Brain microvascular endothelial cell (primary cell): ENCODE results near the gene CLEC16A.

ENCODE experiments used
- DNase-seq: peaks from one replicate; pipeline ENCODE4 v3.0.0-alpha.2; 2020
- H3K27ac ChIP-seq: fragments of 250-450 bp; sonication (Bioruptor Pico); 2 replicates; pipeline ENCODE4 v1.5.1; 2020; ENCODE audit warnings: mild to moderate bottlenecking, moderate library complexity
- H3K27me3 ChIP-seq: fragments of 250-450 bp; sonication (Bioruptor Pico); replicated peaks from 2 replicates; pipeline ENCODE4 v1.5.1; 2020; ENCODE audit warnings: mild to moderate bottlenecking
- H3K36me3 ChIP-seq: fragments of 250-450 bp; sonication (Bioruptor Pico); replicated peaks from 2 replicates; pipeline ENCODE4 v1.5.1; 2020; ENCODE audit warnings: mild to moderate bottlenecking
- H3K4me3 ChIP-seq: 2 replicates; pipeline ENCODE4 v1.5.1; 2011; ENCODE audit warnings: low read depth, mild to moderate bottlenecking, control low read depth, low read length, moderate library complexity
- CTCF ChIP-seq: IDR thresholded peaks from 2 replicates; pipeline ENCODE4 v1.5.1; 2011; ENCODE audit warnings: low read depth, mild to moderate bottlenecking, moderate library complexity, low read length, control low read depth, inconsistent platforms; ENCODE audit errors: missing control alignments
- in situ Hi-C: cut with HindIII; loops from 2 replicates; pipeline ENCODE4 v1.10.0; 2017; ENCODE audit warnings: low sequenced_read_pairs, low pct_ligation_motif_present

The CLEC16A gene

GRCh38 chr16:10947211-10947787 is 2.9 kb downstream of the CLEC16A start:
- Histone ChIP-seq H3K27ac (no peak overlapping the region), H3K27me3 (no peaks in the 10 kb centered on the region), H3K4me3 (no peak overlapping the region), H3K36me3 (no peaks in the 10 kb centered on the region)
- no peak for DNase-seq
- in situ Hi-C loops, result no loop called here
- TF ChIP-seq CTCF, result no peak

GRCh38 chr16:10949424-10949970 is 5.1 kb downstream of the CLEC16A start:
- no peak overlapping the region for H3K27ac ChIP-seq
- no peak for DNase-seq
- no peak overlapping the region for H3K4me3 ChIP-seq

GRCh38 chr16:10950393-10950792 is 6.0 kb downstream of the CLEC16A start:
- DNase-seq, result no peak
- TF ChIP-seq CTCF, result no peak
- in situ Hi-C loops, result loop anchor here (25.0 kb wide), 1 partner anchor 412 kb away; no protein-coding TSS in a partner anchor
- Histone ChIP-seq H3K27me3 (no peaks in the 10 kb centered on the region), H3K27ac (no peak overlapping the region), H3K4me3 (no peak overlapping the region), H3K36me3 (no peaks in the 10 kb centered on the region)

More at GRCh38 chr16:10949424-10949970, 5.1 kb downstream of the CLEC16A start:
- Histone ChIP-seq H3K27me3 (no peaks in the 10 kb centered on the region), H3K36me3 (no peaks in the 10 kb centered on the region)
- peak; percentile 16 for TF ChIP-seq CTCF
- in situ Hi-C loops, result no loop called here

GRCh38 chr16:10951026-10951425 is 6.7 kb downstream of the CLEC16A start:
- H3K27me3 ChIP-seq, result no peaks in the 10 kb centered on the region
- DNase-seq, result no peak
- in situ Hi-C loops, result loop anchor here (25.0 kb wide), 1 partner anchor 411 kb away; no protein-coding TSS in a partner anchor
- H3K27ac ChIP-seq, result no peak overlapping the region
- no peak for TF ChIP-seq CTCF
- H3K4me3 ChIP-seq, result no peak overlapping the region
- H3K36me3 ChIP-seq, result no peaks in the 10 kb centered on the region

GRCh38 chr16:10954903-10955302 is 10.5 kb downstream of the CLEC16A start:
- no peak overlapping the region for H3K4me3 ChIP-seq
- in situ Hi-C loops, result loop anchor here (25.0 kb wide), 1 partner anchor 407 kb away; no protein-coding TSS in a partner anchor
- no peak for TF ChIP-seq CTCF
- no peak for DNase-seq
- no peaks in the 10 kb centered on the region for H3K27me3 ChIP-seq
- no peaks in the 10 kb centered on the region for H3K36me3 ChIP-seq
- H3K27ac ChIP-seq, result no peak overlapping the region
